Activated naive CD8-positive, alpha-beta T cell treated with anti-CD3 and anti-CD28 coated beads for 36 hours (primary cell): ENCODE measurements around the gene TTI1. TPM values are rescaled to one million over a fixed set of nuclear protein-coding genes. Genes with fewer than 3 reads are reported as not detected.
A peak's percentile ranks its signal among the peaks of the same experiment; 100 is the strongest.

Experiments
- DNase-seq: peaks from one replicate; pipeline ENCODE4 v3.0.0; 2021
- H3K27ac Mint-ChIP-seq: one replicate; pipeline ENCODE4 v1.8.0; 2022; ENCODE audit warnings: mild to moderate bottlenecking, moderate library complexity, mixed read lengths
- H3K27me3 Mint-ChIP-seq: one replicate; pipeline ENCODE4 v1.8.0; 2022; ENCODE audit warnings: mild to moderate bottlenecking, mixed read lengths
- H3K36me3 Mint-ChIP-seq: one replicate; pipeline ENCODE4 v1.8.0; 2021; ENCODE audit warnings: mild to moderate bottlenecking, mixed read lengths
- H3K4me1 Mint-ChIP-seq: one replicate; pipeline ENCODE4 v1.8.0; 2021; ENCODE audit warnings: mixed read lengths
- H3K4me3 Mint-ChIP-seq: one replicate; pipeline ENCODE4 v1.8.0; 2022; ENCODE audit warnings: mild to moderate bottlenecking, moderate library complexity, mixed read lengths
- H3K9me3 Mint-ChIP-seq: one replicate; pipeline ENCODE4 v1.8.0; 2022; ENCODE audit warnings: mixed read lengths
- total RNA-seq, 2 experiments: library from RNA; stranded (reverse); gene quantifications; one replicate each; pipeline ENCODE4 v1.2.3, GENCODE V29; 2021

TTI1 gene
- total RNA-seq, 2 experiments from 2014 or later = 38.1 to 40.7 TPM

DNA sequence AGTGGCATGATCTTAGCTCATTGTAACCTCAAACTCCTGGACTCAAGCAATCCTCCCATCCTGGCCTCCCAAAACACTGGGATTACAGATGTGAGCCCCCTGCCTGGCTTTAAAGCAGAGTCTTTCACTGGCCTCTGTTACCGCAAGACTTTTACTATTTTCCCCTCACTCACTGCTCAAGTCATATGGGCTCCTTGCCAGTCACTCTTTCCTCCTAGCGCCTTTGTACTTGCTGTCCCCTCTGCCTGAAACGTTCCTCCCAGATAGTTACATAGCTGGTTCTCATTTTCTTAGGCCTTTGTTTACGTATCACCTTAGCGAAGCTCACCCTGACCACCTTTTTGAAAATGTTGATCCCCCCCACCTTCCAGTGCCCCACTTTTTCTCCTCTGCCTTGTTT is 29.6 kb upstream of the TTI1 start:
- Mint-ChIP-seq H3K36me3 (peaks cover 34% of the 10 kb centered on the region), H3K9me3 (no peaks in the 10 kb centered on the region), H3K4me1 (no peaks in the 10 kb centered on the region), H3K27ac (no peak overlapping the region), H3K27me3 (no peaks in the 10 kb centered on the region), H3K4me3 (no peak overlapping the region)
- DNase-seq = no peak

DNA sequence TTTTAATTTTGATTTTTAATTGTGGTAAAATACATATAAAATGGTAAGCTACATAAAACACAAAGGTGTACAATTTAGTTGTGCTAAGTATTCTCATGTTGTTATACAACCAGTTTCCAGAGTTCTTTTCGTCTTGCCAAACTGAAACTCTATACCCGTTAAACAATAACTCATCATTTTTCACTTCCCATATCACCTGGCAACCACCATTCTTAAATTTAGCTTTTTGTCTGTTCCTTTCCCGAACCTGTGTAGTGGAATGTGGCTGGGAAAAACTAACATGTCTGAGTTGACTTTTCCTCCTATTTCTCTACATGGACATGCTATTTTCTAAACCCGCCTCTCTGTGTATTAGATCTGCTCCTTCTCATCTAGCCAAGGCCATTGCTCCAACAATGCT is 27.9 kb upstream of the TTI1 start:
- Mint-ChIP-seq H3K4me3 (no peak overlapping the region), H3K9me3 (no peaks in the 10 kb centered on the region)

DNA sequence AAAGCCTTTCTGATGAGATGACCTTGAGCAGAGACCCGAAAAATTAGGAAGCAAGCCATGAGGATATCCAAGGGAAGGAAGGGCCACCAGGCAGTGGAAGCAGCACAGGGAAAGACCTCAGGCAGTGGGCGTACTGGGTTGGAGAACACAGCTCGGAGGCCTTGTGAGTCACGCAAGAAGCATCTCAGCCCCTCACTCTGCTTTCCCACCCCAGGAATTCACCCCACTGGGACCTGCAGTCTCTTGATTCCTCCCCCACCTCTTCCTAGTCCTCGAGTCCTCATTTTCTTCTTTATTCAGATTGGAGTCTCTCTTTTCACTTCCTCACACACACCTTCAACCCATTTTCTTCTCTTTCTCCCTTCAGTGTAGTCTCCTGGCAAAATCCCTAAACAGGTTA is 27.3 kb upstream of the TTI1 start:
- Mint-ChIP-seq H3K27ac (no peak overlapping the region), H3K4me3 (no peak overlapping the region), H3K27me3 (no peaks in the 10 kb centered on the region), H3K36me3 (peaks cover 18% of the 10 kb centered on the region), H3K9me3 (no peaks in the 10 kb centered on the region), H3K4me1 (peaks cover 16% of the 10 kb centered on the region)
- DNase-seq = no peak

More for the DNA sequence above, 27.9 kb upstream of the TTI1 start:
- H3K36me3 Mint-ChIP-seq = peaks cover 20% of the 10 kb centered on the region
- H3K27me3 Mint-ChIP-seq = no peaks in the 10 kb centered on the region
- no peak for DNase-seq
- no peak overlapping the region for H3K27ac Mint-ChIP-seq
- peaks cover 12% of the 10 kb centered on the region for H3K4me1 Mint-ChIP-seq

DNA sequence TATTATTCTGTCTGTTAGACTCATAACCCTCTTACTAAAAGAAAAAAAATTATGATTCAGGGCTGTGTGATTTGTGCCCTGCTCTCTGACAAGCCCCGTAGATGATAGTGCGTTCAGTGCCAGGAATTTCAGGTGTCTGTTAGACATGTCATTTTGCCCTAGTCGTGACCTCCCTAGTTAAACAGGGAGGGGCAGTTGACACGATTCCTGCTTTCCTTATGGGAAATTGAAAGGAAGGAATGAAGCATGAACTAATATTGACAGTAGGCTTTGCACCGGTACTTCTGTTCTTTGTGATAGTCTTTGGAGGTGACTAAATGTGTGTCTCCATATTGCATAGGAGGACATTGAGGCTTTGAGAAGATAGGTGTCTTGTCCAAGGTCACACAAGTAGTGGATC is 26.6 kb upstream of the TTI1 start:
- Mint-ChIP-seq H3K36me3 (peaks cover 18% of the 10 kb centered on the region), H3K4me1 (peaks cover 19% of the 10 kb centered on the region), H3K27ac (no peak overlapping the region), H3K9me3 (no peaks in the 10 kb centered on the region), H3K4me3 (no peak overlapping the region), H3K27me3 (no peaks in the 10 kb centered on the region)
- no peak for DNase-seq

DNA sequence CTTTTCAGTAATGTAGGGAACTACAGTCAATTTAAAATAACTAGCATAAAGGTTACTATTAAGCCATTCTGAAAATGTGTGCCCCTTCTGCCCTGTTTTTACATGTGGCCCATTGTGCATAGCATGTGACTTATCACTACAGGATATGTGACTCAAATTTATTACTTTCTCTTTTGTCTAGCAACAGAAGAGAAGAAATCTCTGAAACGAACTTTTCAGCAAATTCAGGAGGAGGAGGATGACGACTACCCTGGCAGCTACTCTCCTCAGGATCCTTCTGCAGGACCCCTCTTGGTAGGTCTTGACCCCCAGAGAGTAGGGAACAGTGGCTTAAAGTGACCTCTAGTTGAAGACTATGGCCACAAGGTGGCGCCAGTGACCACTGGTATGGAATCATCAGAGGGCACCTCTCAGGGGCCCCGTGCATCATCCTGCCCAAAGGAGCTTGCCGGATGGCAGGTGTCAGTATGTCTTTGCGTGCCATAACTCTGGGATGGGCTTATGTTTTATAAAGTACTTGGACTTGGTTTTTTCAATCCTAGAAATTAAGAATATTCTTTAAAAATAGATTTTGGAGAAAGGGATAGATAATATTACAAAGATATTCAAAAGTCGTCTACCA is 24.2 kb upstream of the TTI1 start:
- Mint-ChIP-seq H3K9me3 (no peaks in the 10 kb centered on the region), H3K36me3 (peaks cover 16% of the 10 kb centered on the region), H3K27me3 (no peaks in the 10 kb centered on the region), H3K4me3 (no peak overlapping the region), H3K27ac (peak overlapping the region; percentile 83), H3K4me1 (peaks cover 26% of the 10 kb centered on the region)
- DNase-seq = peak; percentile 58

DNA sequence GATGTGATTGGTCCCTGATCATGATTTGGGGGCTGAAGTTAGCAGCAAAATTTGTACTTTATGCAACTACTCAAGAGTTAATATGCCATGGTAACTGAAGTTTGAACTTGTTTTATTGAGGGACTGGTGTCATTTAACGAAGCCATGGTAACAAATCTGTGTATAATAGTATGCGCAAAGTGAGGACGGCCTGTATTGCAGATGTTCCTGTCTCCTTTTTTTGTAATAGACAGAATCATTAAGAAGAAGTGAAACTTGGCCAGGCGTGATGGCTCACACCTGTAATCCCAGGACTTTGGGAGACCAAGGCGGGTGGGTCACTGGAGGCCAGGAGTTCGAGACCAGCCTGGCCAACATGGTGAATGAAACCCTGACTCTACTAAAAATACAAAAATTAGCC is 22.6 kb upstream of the TTI1 start:
- Mint-ChIP-seq H3K9me3 (no peaks in the 10 kb centered on the region), H3K27ac (peak overlapping the region; percentile 28), H3K4me1 (peaks cover 32% of the 10 kb centered on the region), H3K4me3 (no peak overlapping the region), H3K27me3 (no peaks in the 10 kb centered on the region), H3K36me3 (peaks cover 23% of the 10 kb centered on the region)
- no peak for DNase-seq

DNA sequence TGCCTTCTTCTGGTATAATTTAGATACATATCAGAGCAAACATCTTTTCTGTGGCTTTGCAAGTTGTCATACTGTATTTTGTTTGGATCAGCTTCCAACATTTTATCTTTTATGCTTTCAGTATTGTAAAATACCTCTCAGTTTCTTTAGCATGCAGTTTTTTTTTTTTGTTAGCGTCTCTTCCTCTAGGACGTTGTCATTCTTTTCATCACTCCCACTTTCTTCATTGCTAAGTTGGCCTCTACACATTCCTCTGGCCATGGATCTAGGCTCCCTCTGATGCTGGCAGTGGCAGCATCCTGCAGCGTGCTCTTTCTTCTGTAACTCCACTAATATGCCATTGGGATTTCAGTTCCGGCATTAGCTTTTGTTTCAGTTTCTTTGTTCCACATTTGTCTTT is 22.0 kb upstream of the TTI1 start:
- Mint-ChIP-seq H3K27me3 (no peaks in the 10 kb centered on the region), H3K4me1 (peaks cover 38% of the 10 kb centered on the region), H3K4me3 (no peak overlapping the region), H3K9me3 (no peaks in the 10 kb centered on the region), H3K36me3 (peaks cover 21% of the 10 kb centered on the region), H3K27ac (peak overlapping the region; percentile 28)
- DNase-seq = no peak

DNA sequence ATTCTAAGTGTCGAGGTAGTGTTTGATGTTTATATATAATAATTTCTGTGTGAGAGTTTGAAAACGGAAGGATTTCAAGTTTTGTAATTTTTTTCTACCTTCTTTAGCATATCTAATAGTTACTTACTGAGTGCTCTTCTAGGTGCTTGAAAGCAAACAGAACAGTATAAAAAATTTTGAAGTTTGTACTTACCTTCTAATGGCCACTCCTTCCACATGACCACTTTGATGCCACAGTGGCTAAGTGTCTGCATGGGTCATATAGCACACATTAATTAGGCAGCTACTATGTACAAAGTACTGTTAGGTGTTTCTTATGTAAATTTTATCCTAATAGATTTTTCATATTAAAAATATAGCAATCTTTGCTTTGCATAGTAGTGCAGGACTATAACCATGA is 21.4 kb upstream of the TTI1 start:
- peaks cover 44% of the 10 kb centered on the region for H3K4me1 Mint-ChIP-seq
- H3K9me3 Mint-ChIP-seq = no peaks in the 10 kb centered on the region
- H3K27ac Mint-ChIP-seq = no peak overlapping the region
- H3K36me3 Mint-ChIP-seq = peaks cover 19% of the 10 kb centered on the region
- H3K27me3 Mint-ChIP-seq = no peaks in the 10 kb centered on the region
- no peak overlapping the region for H3K4me3 Mint-ChIP-seq
- DNase-seq = no peak

DNA sequence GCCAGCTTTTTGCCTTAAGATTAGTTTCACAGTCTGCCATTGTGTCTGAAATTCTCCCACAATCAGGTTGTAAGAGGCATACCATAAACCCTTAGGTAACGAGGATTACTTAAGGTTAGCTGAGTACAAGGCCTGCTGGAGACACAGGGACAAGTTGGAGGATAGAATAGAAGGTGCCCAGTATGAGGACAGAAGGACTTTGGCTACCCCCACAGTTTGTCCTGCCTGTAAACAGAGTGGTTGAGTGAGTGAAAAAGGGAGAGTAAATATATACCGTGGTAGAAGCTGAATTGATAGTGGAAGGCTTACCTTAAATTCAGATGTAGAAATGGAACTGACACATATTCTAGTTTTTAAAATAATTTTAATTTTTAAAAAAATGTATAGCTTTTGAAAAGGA is 19.6 kb upstream of the TTI1 start:
- peaks cover 49% of the 10 kb centered on the region for H3K4me1 Mint-ChIP-seq
- no peaks in the 10 kb centered on the region for H3K27me3 Mint-ChIP-seq
- H3K27ac Mint-ChIP-seq = peak overlapping the region; percentile 41
- H3K9me3 Mint-ChIP-seq = no peaks in the 10 kb centered on the region
- H3K4me3 Mint-ChIP-seq = no peak overlapping the region
- peaks cover 17% of the 10 kb centered on the region for H3K36me3 Mint-ChIP-seq
- no peak for DNase-seq

DNA sequence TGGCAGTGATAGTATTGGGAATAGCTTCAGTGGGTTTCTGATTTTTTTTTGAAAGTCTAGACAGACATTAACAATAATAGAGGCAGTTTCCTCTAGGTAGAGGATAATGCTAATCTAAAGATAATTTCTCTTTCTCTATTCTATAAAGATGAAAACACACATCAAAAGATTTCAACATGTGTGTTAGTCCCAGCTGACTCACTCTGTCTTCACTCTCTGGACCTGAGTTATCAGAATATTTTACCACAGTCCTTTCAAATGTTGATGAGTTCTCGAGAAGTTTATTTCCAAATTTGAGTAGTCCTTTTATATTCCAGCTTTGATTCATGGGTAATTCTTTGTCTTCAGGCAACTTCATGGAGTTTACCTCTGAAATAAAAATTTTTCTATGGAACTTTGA is 17.4 kb upstream of the TTI1 start:
- Mint-ChIP-seq H3K4me3 (no peak overlapping the region), H3K36me3 (peaks cover 22% of the 10 kb centered on the region), H3K27me3 (no peaks in the 10 kb centered on the region), H3K27ac (peak overlapping the region; percentile 70), H3K4me1 (peaks cover 47% of the 10 kb centered on the region), H3K9me3 (no peaks in the 10 kb centered on the region)
- DNase-seq = no peak

DNA sequence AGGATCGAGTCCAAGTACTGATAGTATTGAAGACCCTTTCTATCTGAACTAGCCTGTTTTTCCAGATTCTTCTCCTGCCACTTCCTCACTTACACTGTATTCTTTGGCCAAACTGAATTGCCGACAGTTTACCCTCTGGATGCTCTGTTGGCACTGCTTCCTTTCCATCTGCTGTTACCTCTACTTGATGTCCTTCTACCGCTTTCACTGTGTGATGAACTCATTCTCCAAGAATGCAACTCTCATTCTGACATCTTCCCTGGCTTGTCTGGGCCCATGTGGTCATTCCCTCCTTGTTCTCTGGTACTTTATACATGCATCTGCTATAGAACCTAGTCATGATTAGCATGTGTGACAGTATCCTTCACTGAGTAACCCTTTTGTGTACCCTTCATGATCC is 16.5 kb upstream of the TTI1 start:
- peaks cover 50% of the 10 kb centered on the region for H3K4me1 Mint-ChIP-seq
- H3K9me3 Mint-ChIP-seq = no peaks in the 10 kb centered on the region
- DNase-seq = no peak
- H3K4me3 Mint-ChIP-seq = no peak overlapping the region
- peaks cover 22% of the 10 kb centered on the region for H3K36me3 Mint-ChIP-seq
- no peaks in the 10 kb centered on the region for H3K27me3 Mint-ChIP-seq
- peak overlapping the region; percentile 70 for H3K27ac Mint-ChIP-seq

DNA sequence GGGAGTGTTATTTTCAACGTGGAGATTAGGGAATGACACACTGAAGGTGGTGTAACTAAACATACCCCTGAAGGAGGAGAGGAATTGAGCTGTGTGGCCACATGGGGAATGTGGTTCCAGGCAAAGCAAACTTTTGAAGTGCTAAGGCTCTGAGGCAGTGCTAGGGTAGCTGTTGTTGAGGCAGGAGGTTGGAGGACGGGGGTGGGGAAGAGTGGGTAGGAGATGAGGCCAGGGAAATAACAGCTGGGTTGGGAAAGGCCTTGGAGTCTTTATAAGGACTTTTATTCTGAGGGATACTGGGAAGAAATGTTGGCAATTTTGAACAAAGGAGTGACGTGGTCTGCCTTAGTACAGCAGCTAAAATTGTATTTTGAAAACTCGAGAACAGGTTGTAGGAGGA is 13.3 kb upstream of the TTI1 start:
- H3K27me3 Mint-ChIP-seq = no peaks in the 10 kb centered on the region
- H3K27ac Mint-ChIP-seq = no peak overlapping the region
- DNase-seq = no peak
- no peaks in the 10 kb centered on the region for H3K9me3 Mint-ChIP-seq
- H3K4me3 Mint-ChIP-seq = no peak overlapping the region
- peaks cover 33% of the 10 kb centered on the region for H3K36me3 Mint-ChIP-seq
- peaks cover 51% of the 10 kb centered on the region for H3K4me1 Mint-ChIP-seq

DNA sequence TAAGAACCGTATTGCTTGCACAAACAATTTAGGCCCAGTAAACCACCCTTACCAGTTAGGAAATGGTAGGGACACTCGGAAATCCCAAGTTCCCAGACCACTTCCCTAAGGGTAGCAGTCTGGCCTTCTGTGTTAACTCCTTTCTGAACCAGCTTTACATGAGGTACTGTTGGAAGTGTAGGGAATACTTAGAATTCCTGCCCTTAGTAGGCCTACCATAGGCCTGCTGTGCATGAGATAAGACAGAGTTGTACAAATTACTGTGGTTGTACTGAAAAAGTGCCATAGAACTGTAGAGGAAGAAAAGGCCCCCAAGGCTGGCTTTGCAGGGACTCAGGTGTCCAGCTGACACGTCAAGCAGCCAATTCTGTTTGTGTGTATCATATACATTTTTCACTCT is 11.4 kb upstream of the TTI1 start:
- Mint-ChIP-seq H3K27me3 (no peaks in the 10 kb centered on the region), H3K36me3 (peaks cover 29% of the 10 kb centered on the region), H3K4me1 (peaks cover 39% of the 10 kb centered on the region), H3K27ac (no peak overlapping the region), H3K9me3 (no peaks in the 10 kb centered on the region), H3K4me3 (no peak overlapping the region)
- no peak for DNase-seq

DNA sequence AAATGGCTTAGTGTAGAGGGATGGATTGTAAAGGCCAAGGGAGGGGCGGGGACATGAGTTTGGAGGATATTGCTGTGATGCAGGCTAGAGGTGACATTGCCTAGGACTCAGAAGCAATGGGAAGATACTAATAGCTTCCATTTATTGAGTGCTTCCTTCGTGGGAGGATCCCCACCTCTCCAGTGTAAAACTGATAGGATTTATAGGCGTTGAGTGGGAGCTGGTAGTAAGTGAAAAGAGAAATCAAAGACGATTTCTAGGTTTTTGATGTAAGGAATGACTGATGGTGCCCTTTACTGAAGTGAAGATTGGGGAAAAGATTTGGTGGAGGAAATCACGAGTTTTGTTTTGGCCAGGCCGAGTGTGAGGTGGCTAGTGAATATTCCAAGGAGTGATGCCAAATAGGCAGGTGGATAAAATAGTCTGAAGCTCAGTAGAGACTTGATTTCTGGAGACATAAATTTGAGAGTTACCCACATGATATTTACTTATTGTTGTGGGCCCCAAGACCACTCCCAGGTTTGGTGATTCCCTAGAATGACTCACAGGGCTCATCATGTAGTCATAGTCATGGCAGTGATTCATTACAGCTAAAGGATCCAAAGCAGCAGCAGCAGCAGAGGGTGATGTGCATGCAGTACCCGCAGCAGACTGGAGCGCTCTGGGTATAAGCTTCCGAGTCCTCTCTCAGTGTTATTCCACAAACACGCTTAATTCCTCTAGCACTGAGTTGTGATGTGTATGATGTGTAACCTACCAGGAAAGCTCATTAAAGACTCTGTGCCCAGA is 10.4 kb upstream of the TTI1 start:
- H3K9me3 Mint-ChIP-seq = no peaks in the 10 kb centered on the region
- H3K27me3 Mint-ChIP-seq = no peaks in the 10 kb centered on the region
- peaks cover 37% of the 10 kb centered on the region for H3K4me1 Mint-ChIP-seq
- no peak overlapping the region for H3K4me3 Mint-ChIP-seq
- peaks cover 25% of the 10 kb centered on the region for H3K36me3 Mint-ChIP-seq
- no peak overlapping the region for H3K27ac Mint-ChIP-seq
- DNase-seq = peak; percentile 24

DNA sequence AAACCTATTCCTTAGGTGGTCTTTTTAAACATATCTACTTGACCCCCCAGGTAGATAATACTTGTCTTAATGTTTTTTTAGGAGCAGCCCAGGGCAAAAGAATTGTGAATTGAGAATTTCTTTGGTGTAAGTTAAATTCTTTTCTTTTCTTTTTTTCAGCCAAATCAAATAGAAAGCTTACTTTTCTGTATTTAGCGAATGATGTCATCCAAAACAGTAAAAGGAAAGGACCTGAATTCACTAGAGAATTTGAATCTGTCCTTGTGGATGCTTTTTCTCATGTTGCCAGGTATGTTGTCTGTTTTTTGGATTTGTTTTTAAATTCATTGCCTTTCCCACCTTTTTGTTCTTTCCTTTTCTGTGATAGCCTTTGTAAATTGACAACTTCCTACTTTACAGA is 7.0 kb upstream of the TTI1 start:
- Mint-ChIP-seq H3K27ac (no peak overlapping the region), H3K36me3 (peaks cover 34% of the 10 kb centered on the region), H3K9me3 (no peaks in the 10 kb centered on the region), H3K4me1 (peaks cover 39% of the 10 kb centered on the region), H3K4me3 (no peak overlapping the region), H3K27me3 (no peaks in the 10 kb centered on the region)
- DNase-seq = no peak

DNA sequence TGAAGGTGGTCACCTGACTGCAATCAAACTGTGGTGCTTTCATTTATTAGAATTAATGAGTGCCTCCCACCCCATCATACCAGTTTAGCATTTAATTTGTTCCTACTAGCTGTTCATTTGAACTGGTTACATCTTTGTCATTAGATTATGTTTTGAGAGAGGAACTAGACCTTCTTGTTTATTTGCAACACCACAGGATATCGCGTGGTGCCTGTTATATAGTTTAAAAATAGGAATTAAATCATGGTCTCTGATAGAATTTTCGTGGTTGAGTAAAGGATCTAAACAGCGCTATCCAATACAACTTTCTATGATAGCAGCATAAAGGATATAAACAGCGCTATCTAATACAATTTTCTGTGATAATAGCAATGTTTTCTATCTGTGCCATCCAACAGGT is 3.1 kb upstream of the TTI1 start:
- H3K9me3 Mint-ChIP-seq = no peaks in the 10 kb centered on the region
- no peak overlapping the region for H3K4me3 Mint-ChIP-seq
- DNase-seq = no peak
- H3K27ac Mint-ChIP-seq = no peak overlapping the region
- H3K4me1 Mint-ChIP-seq = peaks cover 38% of the 10 kb centered on the region
- H3K27me3 Mint-ChIP-seq = no peaks in the 10 kb centered on the region
- peaks cover 37% of the 10 kb centered on the region for H3K36me3 Mint-ChIP-seq
